HepG2 (cell line): ENCODE results near the gene PRDX5. TPM values are rescaled to one million over a fixed set of nuclear protein-coding genes. Genes with fewer than 3 reads are reported as not detected.

Experiments
- ATAC-seq: fragments of 200-7000 bp; cut with Tn5 transposase; 3 replicates; pipeline ENCODE4 v1.9.1; 2020; ENCODE audit warnings: mild to moderate bottlenecking, moderate library complexity
- BruUV-seq: library from RNA; stranded (reverse); fragments of 400-500 nt; replicated peaks from 2 replicates; lab custom pipeline; 2021; lab: Mats Ljungman, UMichigan
- CTCF ChIA-PET: fragments of 300-600 bp; formaldehyde crosslinking; extraction: SDS; loops from one replicate; lab custom pipeline; 2021; ENCODE audit warnings: low total read pairs, inconsistent platforms, low intra/inter-chr PET ratio; lab: Yijun Ruan, JAX
- POLR2A ChIA-PET: fragments of 350-600 bp; sonication (Branson Sonifier 250); formaldehyde crosslinking; loops from one replicate; lab custom pipeline; 2020; ENCODE audit warnings: antibody characterized with exemption, inconsistent platforms; lab: Yijun Ruan, JAX
- DNase-seq: peaks from one replicate; pipeline ENCODE4 v3.0.0-alpha.2; 2015; ENCODE audit warnings: low spot score
- FAIRE-seq: peaks from 3 replicates; lab custom pipeline; 2011; peaks lifted over from hg19 to GRCh38; lab: Jason Lieb, UNC
- H2AFZ ChIP-seq: one replicate; pipeline ENCODE4 v1.6.1; 2011; ENCODE audit warnings: low read length, inconsistent platforms
- H3K27ac ChIP-seq: fragments of 300-600 bp; 3 replicates; pipeline ENCODE4 v1.8.0; 2011; ENCODE audit warnings: mixed run types, mild to moderate bottlenecking, mixed read lengths, low read length, inconsistent platforms; ENCODE audit not compliant: insufficient read depth; ENCODE audit errors: extremely low read length
- H3K27me3 ChIP-seq, 2 experiments: fragments of 200-600 bp in 1 of 2; 2 replicates in 1 of 2; 3 replicates in 1 of 2; pipeline versions ENCODE4 v1.6.0 to v1.8.0; 2011; ENCODE audit warnings: low read length in 2 of 2, mild to moderate bottlenecking in 2 of 2, moderate library complexity in 2 of 2, inconsistent platforms in 1 of 2; ENCODE audit not compliant: insufficient read depth in 2 of 2, control insufficient read depth in 1 of 2
- H3K36me3 ChIP-seq, 2 experiments: fragments of 200-600 bp in 1 of 2; replicated peaks in 1 of 2; 2 replicates in 1 of 2; 3 replicates in 1 of 2; pipeline versions ENCODE4 v1.5.1 to v1.8.0; 2011; ENCODE audit warnings: low read length in 2 of 2, inconsistent platforms in 1 of 2; ENCODE audit not compliant: insufficient read depth in 2 of 2, control insufficient read depth in 1 of 2
- H3K4me1 ChIP-seq: 2 replicates; pipeline ENCODE4 v1.5.1; 2012; ENCODE audit warnings: low read length, inconsistent platforms; ENCODE audit not compliant: insufficient read depth
- H3K4me2 ChIP-seq: 2 replicates; pipeline ENCODE4 v1.6.0; 2011; ENCODE audit warnings: low read depth, low read length, inconsistent platforms
- H3K4me3 ChIP-seq, 3 experiments: fragments of 200-600 bp in 1 of 3; sonication (generic), shearing (Covaris generic) in 1 of 3; replicated peaks in 1 of 3; 2 replicates each; pipeline ENCODE4 v1.5.1; 2011 to 2016; ENCODE audit warnings: low read length in 3 of 3, inconsistent platforms in 2 of 3, low read depth in 2 of 3, mild to moderate bottlenecking in 2 of 3, control low read depth in 1 of 3, mixed read lengths in 1 of 3; ENCODE audit not compliant: insufficient read depth in 1 of 3
- H3K79me2 ChIP-seq: one replicate; pipeline ENCODE4 v1.6.1; 2011; ENCODE audit warnings: low read length, inconsistent platforms; ENCODE audit not compliant: insufficient read depth
- H3K9ac ChIP-seq: 2 replicates; pipeline ENCODE4 v1.6.0; 2011; ENCODE audit warnings: mild to moderate bottlenecking, low read depth, low read length, inconsistent platforms; ENCODE audit not compliant: insufficient read depth
- H3K9me3 ChIP-seq: 2 replicates; pipeline ENCODE4 v1.5.1; 2012; ENCODE audit warnings: mild to moderate bottlenecking, low read length
- H4K20me1 ChIP-seq: 2 replicates; pipeline ENCODE4 v1.6.0; 2011; ENCODE audit warnings: inconsistent platforms, mild to moderate bottlenecking, low read length, moderate library complexity; ENCODE audit not compliant: insufficient read depth
- MTF2 ChIP-seq: sonication (generic); formaldehyde crosslinking; IDR thresholded peaks from 2 replicates; pipeline ENCODE4 v1.5.0; 2020; ENCODE audit warnings: missing genetic modification reagents, borderline replicate concordance
- NBN ChIP-seq: fragments of 450-650 bp; conservative IDR thresholded peaks from 2 replicates; pipeline ENCODE4 v1.6.1; 2017
- RBFOX2 ChIP-seq: fragments of 200-400 bp; formaldehyde crosslinking; IDR thresholded peaks from 2 replicates; pipeline ENCODE4 v1.6.1; 2017; ENCODE audit warnings: low read depth, mild to moderate bottlenecking, low read length
- YY1 ChIP-seq: IDR thresholded peaks from 2 replicates; pipeline ENCODE4 v1.6.1; 2011; ENCODE audit warnings: low read length, low read depth, moderate library complexity, mild to moderate bottlenecking; ENCODE audit not compliant: insufficient read depth, insufficient replicate concordance
- ZFP36L2 ChIP-seq: sonication (generic); formaldehyde crosslinking; IDR thresholded peaks from 2 replicates; pipeline ENCODE4 v1.4.0; 2020; ENCODE audit warnings: missing genetic modification reagents
- ZSCAN29 ChIP-seq: sonication (generic); formaldehyde crosslinking; conservative IDR thresholded peaks from 2 replicates; pipeline ENCODE4 v1.4.0; 2020; ENCODE audit warnings: mild to moderate bottlenecking, missing genetic modification reagents
- WGBS: methylation state at CpG from one replicate; pipeline ENCODE4 v1.1.6; 2017; ENCODE audit warnings: low lambda C conversion rate; 5-methylcytosine and 5-hydroxymethylcytosine counted together
- in situ Hi-C: cut with HindIII; loops from 2 replicates; pipeline ENCODE4 v1.10.0; 2017; ENCODE audit warnings: low pct_unique_long_range_greater_than_20kb; ENCODE audit not compliant: extremely low pct_ligation_motif_present
- intact Hi-C: fragments of 100-400 bp; cut with micrococcal nuclease; formaldehyde crosslinking; loops from one replicate; pipeline ENCODE4 v1.10.0; 2022; ENCODE audit not compliant: unreplicated experiment
- polyA plus RNA-seq, 8 experiments: library from polyadenylated mRNA; depleted of rRNA in 3 of 8; stranded (reverse) in 7 of 8; unstranded in 1 of 8; fragments of >200 nt; fragmentation: Illumina TruSeq in 4 of 8; extraction: Trizol in 4 of 8; gene quantifications; 2 replicates each; pipeline versions ENCODE4 v1.2.1 to v1.2.3, GENCODE V29; 2011 to 2016; ENCODE audit warnings: low read depth in 4 of 8, missing spikeins in 1 of 8, mixed read lengths in 1 of 8; ENCODE audit not compliant: insufficient read depth in 1 of 8
- total RNA-seq, 5 experiments: library from RNA; depleted of rRNA; stranded (reverse); fragments of >200 nt; fragmentation: Illumina TruSeq; extraction: Trizol; gene quantifications; 2 replicates each; pipeline ENCODE4 v1.2.3, GENCODE V29; 2016; ENCODE audit warnings: low read depth in 1 of 5
- TF ChIP-seq, protein P1 (sequence below): sonication (generic); formaldehyde crosslinking; IDR thresholded peaks from 2 replicates; pipeline ENCODE4 v1.4.0; 2020; ENCODE audit warnings: mild to moderate bottlenecking, low read depth, missing genetic modification reagents

The PRDX5 gene
- total and polyA plus RNA-seq, 2 of the 13 experiments (the other 11 are each of a cell fraction or from before 2014, with no cell fraction given), result 215 to 311 TPM

- TF ChIP-seq MTF2 (CRISPR knock-in tag) (no peak), ZSCAN29 (CRISPR knock-in tag) (no peak), ZFP36L2 (CRISPR knock-in tag) (no peak)
Observed at GRCh38 chr11:64321533-64321932, 3.6 kb downstream of the PRDX5 start (continued).

DNA sequence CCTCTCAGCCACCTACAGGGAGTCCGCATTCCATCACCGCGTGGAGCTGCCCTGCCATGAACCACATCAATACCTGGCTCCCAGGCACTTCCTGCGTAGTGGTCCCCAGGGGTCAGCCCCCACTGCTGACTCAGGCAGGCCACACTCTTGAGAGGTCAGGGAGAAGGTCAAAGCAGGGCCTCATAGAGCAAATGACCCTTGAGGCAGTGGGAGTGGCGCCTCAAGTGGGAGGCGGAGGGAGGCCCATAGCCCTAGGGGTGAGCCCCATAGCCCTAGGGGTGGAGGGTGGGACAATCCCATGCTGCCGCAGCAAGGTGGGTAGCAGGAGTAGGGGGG, 5.0 kb downstream of the PRDX5 start:
- TF ChIP-seq RBFOX2 (peak; percentile 1; the same call in 1 of the 2 replicates), YY1 (no peak), NBN (no peak)
- TF ChIP-seq, protein P1, sequence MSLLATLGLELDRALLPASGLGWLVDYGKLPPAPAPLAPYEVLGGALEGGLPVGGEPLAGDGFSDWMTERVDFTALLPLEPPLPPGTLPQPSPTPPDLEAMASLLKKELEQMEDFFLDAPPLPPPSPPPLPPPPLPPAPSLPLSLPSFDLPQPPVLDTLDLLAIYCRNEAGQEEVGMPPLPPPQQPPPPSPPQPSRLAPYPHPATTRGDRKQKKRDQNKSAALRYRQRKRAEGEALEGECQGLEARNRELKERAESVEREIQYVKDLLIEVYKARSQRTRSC (CRISPR knock-in tag), result no peak
- Histone ChIP-seq H3K4me3 (no peak overlapping the region), H3K27me3 (no peaks in the 10 kb centered on the region), H4K20me1 (no peaks in the 10 kb centered on the region), H2AFZ (no peak overlapping the region), H3K36me3 (peaks cover 1 to 15% of the 10 kb centered on the region in 2 experiments; a peak in 1 of 5 replicates), H3K9me3 (no peaks in the 10 kb centered on the region), H3K4me2 (no peak overlapping the region), H3K4me1 (peaks cover 14% of the 10 kb centered on the region), H3K9ac (no peak overlapping the region), H3K79me2 (peaks cover 6% of the 10 kb centered on the region), H3K27ac (no peak overlapping the region)
- FAIRE-seq (no peak), DNase-seq (no peak), ATAC-seq (no peak)
- POLR2A ChIA-PET, result interaction anchor here (0.7 to 1.4 kb wide), 2 partner anchors 9 to 451 kb away, joined by 3 to 6 read pairs; no protein-coding TSS in a partner anchor
- in situ Hi-C loops, result no loop called here
- intact Hi-C loops, result no loop called here
- BruUV-seq, result no TSS peak
- 85% methylated on average over 6 of the region's 7 CpGs for WGBS
- CTCF ChIA-PET, result no interaction called here
